K562 (cell line): ENCODE results near the gene URI1. TPM values are rescaled to one million over a fixed set of nuclear protein-coding genes. Genes with fewer than 3 reads are reported as not detected.

ENCODE experiments used
- polyA plus RNA-seq, 8 experiments: library from polyadenylated mRNA; depleted of rRNA in 4 of 8; stranded (reverse) in 5 of 8; unstranded in 3 of 8; fragments of >200 nt; fragmentation: Nextera tagmentation in 2 of 8; fragmentation: Illumina TruSeq in 1 of 8; extraction: Ambion mirVana in 2 of 8; extraction: Trizol in 1 of 8; gene quantifications; 2 replicates each; pipeline versions ENCODE4 v1.2.1 to v1.2.3, GENCODE V29; 2011 to 2014; ENCODE audit warnings: inconsistent platforms in 1 of 8, missing spikeins in 1 of 8
- small RNA-seq: library from RNA; depleted of rRNA; stranded (forward); fragments of <200 nt; gene quantifications from one replicate; pipeline ENCODE3, GENCODE V24; 2014
- total RNA-seq, 7 experiments: library from RNA; depleted of rRNA in 6 of 7; stranded (reverse); fragments of >200 nt in 6 of 7; fragmentation: Illumina TruSeq in 2 of 7; extraction: Trizol in 2 of 7; gene quantifications; 2 replicates each; pipeline versions ENCODE4 v1.2.1 to v1.2.3, GENCODE V29; 2011 to 2021; ENCODE audit warnings: low replicate concordance in 1 of 7

The URI1 gene
- total and polyA plus RNA-seq, 9 of the 15 experiments (the other 6 are each of a cell fraction or from before 2014, with no cell fraction given): 16.9 to 87.4 (median 63.9) TPM

Small RNAs within 50 kb of the gene (small RNA-seq; reads per million reads assigned to genes)
- gene AC008798.1 (not detected), gene TAF9P3 (not detected)

Other genes starting within 250 kb of the URI1 start
- gene C19orf12, start 227.0 kb upstream of the URI1 start, total RNA-seq (2014; rRNA removed): 10.2 and 13.1 TPM in 2 replicates
- gene C19orf12, start 227.0 kb upstream of the URI1 start, total RNA-seq (2014; rRNA removed; fragmentation: Illumina TruSeq; extraction: Trizol): 6.8 TPM in 2 replicates
- gene C19orf12, start 227.0 kb upstream of the URI1 start, total RNA-seq (2015; rRNA removed; fragmentation: Illumina TruSeq; extraction: Trizol): 10.1 and 11.3 TPM in 2 replicates
- 11.7 and 14.5 TPM in 2 replicates for gene C19orf12, start 227.0 kb upstream of the URI1 start, total RNA-seq (2021)
- 10.3 and 12.9 TPM in 2 replicates for gene C19orf12, start 227.0 kb upstream of the URI1 start, polyA plus RNA-seq (2011; rRNA removed)
- 9.8 and 11.4 TPM in 2 replicates for gene C19orf12, start 227.0 kb upstream of the URI1 start, polyA plus RNA-seq (2014; fragmentation: Illumina TruSeq; extraction: Trizol)
- 1 to 10 TPM; 1.9 to 2.8 TPM for gene C19orf12, start 227.0 kb upstream of the URI1 start, polyA plus RNA-seq (2014; fragmentation: Nextera tagmentation; extraction: Ambion mirVana)
- 13.1 and 16.5 TPM in 2 replicates for gene C19orf12, start 227.0 kb upstream of the URI1 start, polyA plus RNA-seq (2014; rRNA removed)
- gene CCNE1, start 130.2 kb upstream of the URI1 start, total RNA-seq (2014; rRNA removed): 31.6 and 34.9 TPM in 2 replicates
- 31.0 and 31.1 TPM in 2 replicates for gene CCNE1, start 130.2 kb upstream of the URI1 start, total RNA-seq (2014; rRNA removed; fragmentation: Illumina TruSeq; extraction: Trizol)
- 31.0 and 32.8 TPM in 2 replicates for gene CCNE1, start 130.2 kb upstream of the URI1 start, total RNA-seq (2015; rRNA removed; fragmentation: Illumina TruSeq; extraction: Trizol)
- 31.8 and 34.9 TPM in 2 replicates for gene CCNE1, start 130.2 kb upstream of the URI1 start, total RNA-seq (2021)
- 25.3 and 31.9 TPM in 2 replicates for gene CCNE1, start 130.2 kb upstream of the URI1 start, polyA plus RNA-seq (2011; rRNA removed)
- 40.5 and 41.0 TPM in 2 replicates for gene CCNE1, start 130.2 kb upstream of the URI1 start, polyA plus RNA-seq (2014; fragmentation: Illumina TruSeq; extraction: Trizol)
- gene CCNE1, start 130.2 kb upstream of the URI1 start, polyA plus RNA-seq (2014; fragmentation: Nextera tagmentation; extraction: Ambion mirVana): 1 to 10 TPM; 6.2 to 9.8 TPM
- gene CCNE1, start 130.2 kb upstream of the URI1 start, polyA plus RNA-seq (2014; rRNA removed): 32.5 and 38.1 TPM in 2 replicates